Astrocyte of the cerebellum (primary cell): ENCODE measurements around the gene MAP3K15.

Experiments
- DNase-seq: peaks from one replicate; pipeline ENCODE4 v3.0.0-alpha.2; 2011; ENCODE audit warnings: low read depth
- H3K4me3 ChIP-seq: 2 replicates; pipeline ENCODE4 v1.5.1; 2011; ENCODE audit warnings: mild to moderate bottlenecking, low read depth, low read length, moderate library complexity
- CTCF ChIP-seq: IDR thresholded peaks from 2 replicates; pipeline ENCODE4 v1.5.1; 2012; ENCODE audit warnings: low read length, low read depth, moderate library complexity, mild to moderate bottlenecking; ENCODE audit errors: missing control alignments
- in situ Hi-C: cut with HindIII; loops from 2 replicates; pipeline ENCODE4 v1.10.0; 2017; ENCODE audit warnings: low sequenced_read_pairs

MAP3K15 gene

GRCh38 chrX:19514791-19515614, at the start of gene MAP3K15:
TSS of gene MAP3K15 (minus strand) at chrX:19515508. CDS start at chrX:19515261, 247 bp downstream.
- H3K4me3 ChIP-seq, result peak within 1 kb of the TSS; percentile 9
- no peak for DNase-seq
- no peak for TF ChIP-seq CTCF
- in situ Hi-C loops, result no loop called here

GRCh38 chrX:19564606-19565005, 49.3 kb upstream of the MAP3K15 start:
- in situ Hi-C loops, result no loop called here
- no peak for DNase-seq
- no peak overlapping the region for H3K4me3 ChIP-seq
- no peak for TF ChIP-seq CTCF

GRCh38 chrX:19563746-19564145, 48.4 kb upstream of the MAP3K15 start:
- no peak for DNase-seq
- TF ChIP-seq CTCF, result no peak
- in situ Hi-C loops, result no loop called here
- no peak overlapping the region for H3K4me3 ChIP-seq

GRCh38 chrX:19563327-19563726, 48.0 kb upstream of the MAP3K15 start:
- no peak for DNase-seq
- TF ChIP-seq CTCF, result no peak
- no peak overlapping the region for H3K4me3 ChIP-seq
- in situ Hi-C loops, result no loop called here

- H3K4me3 ChIP-seq, result no peak overlapping the region
- in situ Hi-C loops, result no loop called here
- no peak for TF ChIP-seq CTCF
- no peak for DNase-seq
Observed at GRCh38 chrX:19560611-19561010, 45.3 kb upstream of the MAP3K15 start.

- TF ChIP-seq CTCF, result no peak
- no peak for DNase-seq
- no peak overlapping the region for H3K4me3 ChIP-seq
- in situ Hi-C loops, result no loop called here
Observed at GRCh38 chrX:19557822-19558221, 42.5 kb upstream of the MAP3K15 start.
